ENCODE results near the gene PRDM10. TPM values are rescaled to one million over a fixed set of nuclear protein-coding genes. Genes with fewer than 3 reads are reported as not detected.

The PRDM10 gene, protein sequence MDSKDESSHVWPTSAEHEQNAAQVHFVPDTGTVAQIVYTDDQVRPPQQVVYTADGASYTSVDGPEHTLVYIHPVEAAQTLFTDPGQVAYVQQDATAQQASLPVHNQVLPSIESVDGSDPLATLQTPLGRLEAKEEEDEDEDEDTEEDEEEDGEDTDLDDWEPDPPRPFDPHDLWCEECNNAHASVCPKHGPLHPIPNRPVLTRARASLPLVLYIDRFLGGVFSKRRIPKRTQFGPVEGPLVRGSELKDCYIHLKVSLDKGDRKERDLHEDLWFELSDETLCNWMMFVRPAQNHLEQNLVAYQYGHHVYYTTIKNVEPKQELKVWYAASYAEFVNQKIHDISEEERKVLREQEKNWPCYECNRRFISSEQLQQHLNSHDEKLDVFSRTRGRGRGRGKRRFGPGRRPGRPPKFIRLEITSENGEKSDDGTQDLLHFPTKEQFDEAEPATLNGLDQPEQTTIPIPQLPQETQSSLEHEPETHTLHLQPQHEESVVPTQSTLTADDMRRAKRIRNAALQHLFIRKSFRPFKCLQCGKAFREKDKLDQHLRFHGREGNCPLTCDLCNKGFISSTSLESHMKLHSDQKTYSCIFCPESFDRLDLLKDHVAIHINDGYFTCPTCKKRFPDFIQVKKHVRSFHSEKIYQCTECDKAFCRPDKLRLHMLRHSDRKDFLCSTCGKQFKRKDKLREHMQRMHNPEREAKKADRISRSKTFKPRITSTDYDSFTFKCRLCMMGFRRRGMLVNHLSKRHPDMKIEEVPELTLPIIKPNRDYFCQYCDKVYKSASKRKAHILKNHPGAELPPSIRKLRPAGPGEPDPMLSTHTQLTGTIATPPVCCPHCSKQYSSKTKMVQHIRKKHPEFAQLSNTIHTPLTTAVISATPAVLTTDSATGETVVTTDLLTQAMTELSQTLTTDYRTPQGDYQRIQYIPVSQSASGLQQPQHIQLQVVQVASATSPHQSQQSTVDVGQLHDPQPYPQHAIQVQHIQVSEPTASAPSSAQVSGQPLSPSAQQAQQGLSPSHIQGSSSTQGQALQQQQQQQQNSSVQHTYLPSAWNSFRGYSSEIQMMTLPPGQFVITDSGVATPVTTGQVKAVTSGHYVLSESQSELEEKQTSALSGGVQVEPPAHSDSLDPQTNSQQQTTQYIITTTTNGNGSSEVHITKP
- 5.5 and 13.3 TPM in 2 replicates for total RNA-seq

DNA sequence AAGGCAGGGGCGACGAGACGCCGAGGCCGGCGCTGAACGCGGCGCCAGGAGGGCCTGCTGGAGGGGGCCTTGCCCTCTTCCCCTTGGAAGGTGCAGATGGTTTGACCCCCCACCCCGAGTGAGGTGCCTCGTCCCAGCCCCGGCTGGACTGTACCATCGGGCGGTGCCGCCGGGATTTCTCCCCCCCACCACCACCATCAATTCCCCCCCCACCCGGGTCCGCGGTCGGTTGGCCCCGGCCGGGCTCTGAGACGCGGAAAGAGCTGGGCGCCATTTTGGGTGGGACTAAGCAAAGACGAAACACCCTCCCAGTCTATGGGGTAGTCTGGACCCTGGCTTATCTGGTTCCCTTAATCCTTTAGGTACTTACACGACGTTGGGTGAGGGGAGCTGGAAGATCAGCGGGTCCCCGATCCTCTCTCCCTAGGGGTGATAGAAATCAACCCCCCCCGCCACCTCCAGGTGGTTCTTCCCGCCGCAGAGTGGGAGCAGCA lies at the start of gene PRDM10:
Gene PRDM10 (minus strand): TSS at position 484 of the 494 bp plus-strand sequence. CDS start 41,871 bp downstream, outside the sequence.

DNA sequence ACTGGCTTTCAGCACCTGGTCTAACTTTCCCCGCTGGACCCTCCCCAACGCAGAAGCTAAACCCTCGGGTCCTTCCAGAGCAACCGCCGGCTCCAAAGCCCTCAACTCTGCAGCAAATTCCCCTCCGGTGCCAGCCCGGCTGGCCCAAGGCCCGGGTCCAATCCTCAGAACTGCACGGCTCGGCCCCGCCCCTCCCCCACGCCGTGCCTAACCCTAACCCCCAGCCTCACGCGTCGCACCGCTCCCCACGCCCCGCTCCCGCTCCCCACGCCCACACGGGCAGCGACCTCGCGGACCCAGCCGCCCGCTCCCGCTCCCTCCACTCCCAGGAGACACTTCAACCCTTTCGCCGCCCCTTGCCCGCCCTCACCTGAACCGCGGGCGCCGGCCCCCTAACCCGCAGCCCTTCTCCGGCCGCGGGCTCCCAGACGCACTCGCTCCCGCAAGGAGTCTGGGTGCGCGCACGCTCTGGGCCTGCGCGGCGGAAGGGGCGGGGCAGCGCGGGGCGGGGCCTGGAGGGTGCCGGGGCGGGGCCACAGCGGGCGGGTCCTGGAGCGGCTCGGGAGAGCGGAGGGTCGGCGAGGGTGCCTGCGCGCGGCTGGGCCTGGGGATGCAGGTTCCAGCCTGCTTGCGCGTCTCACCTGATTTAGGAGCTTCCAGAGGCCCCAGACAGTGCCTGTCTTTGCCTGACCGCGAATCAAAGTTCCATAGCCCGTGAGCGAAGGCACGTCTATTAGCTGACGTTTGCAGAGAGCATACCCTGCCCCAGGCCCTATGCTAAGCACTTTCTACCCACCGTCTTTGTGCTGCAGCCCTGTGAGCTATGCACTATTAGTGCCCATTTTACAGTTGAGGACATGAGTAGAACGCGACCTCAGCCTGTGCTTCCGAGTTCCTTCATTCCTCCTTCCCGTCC lies 107.3 kb downstream of the PRDM10 start, which contains the start of gene NFRKB:
Gene NFRKB (minus strand): TSS at position 453 of the 916 bp plus-strand sequence. CDS start 2,729 bp downstream, outside the sequence.

Other genes with a start within 250 kb of the PRDM10 start
- gene TMEM45B, start 187.0 kb downstream of the PRDM10 start, total RNA-seq: not detected in 2 replicates
- 16.0 and 28.8 TPM in 2 replicates for gene NFRKB, start 107.3 kb downstream of the PRDM10 start, total RNA-seq
- 133 and 170 TPM in 2 replicates for gene APLP2, start 67.1 kb upstream of the PRDM10 start, total RNA-seq
- gene ST14, start 156.9 kb upstream of the PRDM10 start, total RNA-seq: under 0.01 TPM in 1 of 2 replicates, not detected in the other